GM12878 (cell line): ENCODE results near the gene UBE2G2. TPM values are rescaled to one million over a fixed set of nuclear protein-coding genes. Genes with fewer than 3 reads are reported as not detected.

Experiments used
- ATF7 ChIP-seq: fragments of 450-650 bp; IDR thresholded peaks from 2 replicates; pipeline ENCODE4 v1.6.1; 2016; ENCODE audit warnings: low read depth, mild to moderate bottlenecking
- CEBPZ ChIP-seq: fragments of 150-350 bp; IDR thresholded peaks from 2 replicates; pipeline ENCODE4 v1.6.1; 2016; ENCODE audit warnings: low read depth, low read length
- E2F8 ChIP-seq: fragments of 450-650 bp; IDR thresholded peaks from 2 replicates; pipeline ENCODE4 v1.6.1; 2018; ENCODE audit warnings: mild to moderate bottlenecking, low read depth, moderate library complexity; ENCODE audit not compliant: partially characterized antibody
- EGR1 ChIP-seq, 2 experiments: IDR thresholded peaks; 1 replicate in 1 of 2; 2 replicates in 1 of 2; pipeline ENCODE4 v1.6.1; 2011 to 2012; ENCODE audit warnings: low read depth in 2 of 2, low read length in 2 of 2, borderline replicate concordance in 1 of 2, mild to moderate bottlenecking in 1 of 2, moderate library complexity in 1 of 2
- JUNB ChIP-seq: IDR thresholded peaks from 2 replicates; pipeline ENCODE4 v1.6.1; 2016; ENCODE audit warnings: antibody characterized with exemption, mild to moderate bottlenecking
- MLLT1 ChIP-seq: fragments of 450-650 bp; IDR thresholded peaks from 2 replicates; pipeline ENCODE4 v1.6.1; 2016; ENCODE audit warnings: mild to moderate bottlenecking
- NR2C2 ChIP-seq: IDR thresholded peaks from 2 replicates; pipeline ENCODE4 v1.6.1; 2011; ENCODE audit warnings: borderline replicate concordance, low read depth; ENCODE audit not compliant: control insufficient read depth, insufficient read length
- POLR2AphosphoS5 ChIP-seq: IDR thresholded peaks from 2 replicates; pipeline ENCODE4 v1.6.1; 2011; ENCODE audit warnings: mild to moderate bottlenecking, low read length, inconsistent platforms
- RBBP5 ChIP-seq: fragments of 200-600 bp; sonication (generic); conservative IDR thresholded peaks from 2 replicates; pipeline ENCODE4 v1.6.1; 2016
- polyA plus RNA-seq, 11 experiments: library from polyadenylated mRNA; depleted of rRNA in 4 of 11; unstranded in 6 of 11; stranded (reverse) in 5 of 11; fragments of >200 nt; fragmentation: Nextera tagmentation in 4 of 11; fragmentation: Illumina TruSeq in 1 of 11; extraction: Ambion mirVana in 4 of 11; extraction: Trizol in 1 of 11; gene quantifications; 1 replicate in 1 of 11; 2 replicates in 10 of 11; pipeline versions ENCODE4 v1.2.1 to v1.2.3, GENCODE V29; 2011 to 2016; ENCODE audit warnings: inconsistent platforms in 2 of 11, missing spikeins in 2 of 11, low read depth in 1 of 11
- total RNA-seq, 4 experiments: library from RNA; depleted of rRNA in 3 of 4; stranded (reverse); fragments of >200 nt in 3 of 4; fragmentation: Illumina TruSeq in 1 of 4; extraction: Trizol in 1 of 4; gene quantifications; 2 replicates each; pipeline versions ENCODE4 v1.2.1 to v1.2.3, GENCODE V29; 2013 to 2021

The UBE2G2 gene
- total and polyA plus RNA-seq, 10 of the 15 experiments (the other 5 are each of a cell fraction or from before 2014, with no cell fraction given), result 27.0 to 139 (median 75.9) TPM

- TF ChIP-seq CEBPZ (no peak), MLLT1 (no peak), NR2C2 (no peak), POLR2AphosphoS5 (no peak), RBBP5 (no peak), JUNB (no peak), EGR1 (IDR thresholded peaks at IDR 0.05; ENCODE audit: borderline replicate concordance in 1 of 2, low read depth in 2 of 2, low read length in 2 of 2) (no peak), E2F8 (no peak), ATF7 (no peak)
These were observed 33.5 kb downstream of the UBE2G2 start (continued) for GRCh38 chr21:44767834-44768831.
